Sigmoid colon (tissue), 4 donors: Measurements from ENCODE around the gene RTP1.

ENCODE experiments used
- CTCF ChIP-seq, 4 experiments: fragments of 450-650 bp in 3 of 4; fragments of 200-600 bp in 1 of 4; IDR thresholded peaks; one replicate each; pipeline ENCODE4 v1.5.1; 2016 to 2019; ENCODE audit warnings: antibody characterized with exemption in 4 of 4, mild to moderate bottlenecking in 3 of 4, moderate library complexity in 2 of 4
- EP300 ChIP-seq, 4 donors: sonication (generic); formaldehyde crosslinking; IDR thresholded peaks; one replicate each; pipeline ENCODE4 v1.6.1; 2017; ENCODE audit warnings: antibody characterized with exemption in 4 of 4
- POLR2A ChIP-seq, 2 donors: fragments of 450-650 bp; IDR thresholded peaks; one replicate each; pipeline ENCODE4 v1.6.1; 2016; ENCODE audit warnings: antibody characterized with exemption in 2 of 2, mild to moderate bottlenecking in 2 of 2, moderate library complexity in 2 of 2
- POLR2AphosphoS5 ChIP-seq, 4 donors: sonication (generic); formaldehyde crosslinking; IDR thresholded peaks; one replicate each; pipeline ENCODE4 v1.6.1; 2017; ENCODE audit warnings: antibody characterized with exemption in 4 of 4

GRCh38 chr3:187237741-187238140, 40.5 kb downstream of the RTP1 start:
- no peak for TF ChIP-seq CTCF (IDR thresholded peaks at IDR 0.05)
- TF ChIP-seq POLR2A (IDR thresholded peaks at IDR 0.05): no peak
- TF ChIP-seq POLR2AphosphoS5 (IDR thresholded peaks at IDR 0.05): no peak
- no peak for TF ChIP-seq EP300 (IDR thresholded peaks at IDR 0.05)
